Retinal pigment epithelial cell (primary cell): ENCODE data around the gene CAGE1.
"Not testable (repeated sequence)": the region's sequence is repeated elsewhere in the genome, so short reads cannot be mapped to it uniquely, and the experiment has no call there.

ENCODE experiments used
- DNase-seq: peaks from one replicate; pipeline ENCODE4 v3.0.0-alpha.2; 2010; ENCODE audit warnings: low read depth
- H3K4me3 ChIP-seq: 2 replicates; pipeline ENCODE4 v1.5.1; 2011; ENCODE audit warnings: mild to moderate bottlenecking, low read length, control low read depth, moderate library complexity
- CTCF ChIP-seq: conservative IDR thresholded peaks from 2 replicates; pipeline ENCODE4 v1.5.1; 2011; ENCODE audit warnings: low read depth, low read length, control low read depth, inconsistent platforms

CAGE1 gene

GRCh38 chr6:7339007-7339732 lies 50.4 kb downstream of the CAGE1 start:
- peak; percentile 46 for TF ChIP-seq CTCF
- not testable (repeated sequence) for DNase-seq, H3K4me3 ChIP-seq

GRCh38 chr6:7338031-7338430 lies 51.5 kb downstream of the CAGE1 start:
- no peak for TF ChIP-seq CTCF
- DNase-seq: no peak
- no peak overlapping the region for H3K4me3 ChIP-seq

- TF ChIP-seq CTCF: no peak
- DNase-seq: no peak
- H3K4me3 ChIP-seq: no peak overlapping the region
Measured at GRCh38 chr6:7335519-7335918, 54.0 kb downstream of the CAGE1 start.

- H3K4me3 ChIP-seq: no peak overlapping the region
- no peak for DNase-seq
- TF ChIP-seq CTCF: no peak
Measured at GRCh38 chr6:7334685-7335084, 54.9 kb downstream of the CAGE1 start.

GRCh38 chr6:7332090-7332745 lies 57.3 kb downstream of the CAGE1 start:
- TF ChIP-seq CTCF: no peak
- no peak for DNase-seq
- no peak overlapping the region for H3K4me3 ChIP-seq

GRCh38 chr6:7331452-7331851 lies 58.1 kb downstream of the CAGE1 start:
- H3K4me3 ChIP-seq: no peak overlapping the region
- DNase-seq: no peak

More at GRCh38 chr6:7331452-7331851, 58.1 kb downstream of the CAGE1 start:
- TF ChIP-seq CTCF: no peak
